Measurements from ENCODE around the gene FBXO48.

GRCh38 chr2:68500649-68501048, 33.6 kb upstream of the FBXO48 start:
- TF ChIP-seq CTCF (IDR thresholded peaks at IDR 0.05; ENCODE audit: borderline replicate concordance, extremely low read depth, low read length, poor library complexity, severe bottlenecking) (no peak), EZH2 (IDR thresholded peaks at IDR 0.05; ENCODE audit: borderline replicate concordance, low read depth, low read length, severe bottlenecking) (no peak)
